Cardiac fibroblast (primary cell): ENCODE results near the gene DNAJC27.
A peak's percentile ranks its signal among the peaks of the same experiment; 100 is the strongest.

Experiments used
- DNase-seq, 2 donors: peaks; one replicate each; pipeline versions ENCODE4 v3.0.0 to v3.0.0-alpha.2; 2010; ENCODE audit warnings: low read depth in 2 of 2
- H3K4me3 ChIP-seq, 2 donors: replicated peaks in 1 of 2; 1 replicate in 1 of 2; 2 replicates in 1 of 2; pipeline ENCODE4 v1.5.1; 2011; ENCODE audit warnings: low read depth in 2 of 2, low read length in 2 of 2, mild to moderate bottlenecking in 2 of 2, moderate library complexity in 1 of 2
- CTCF ChIP-seq: IDR thresholded peaks from one replicate; pipeline ENCODE4 v1.5.1; 2011; ENCODE audit warnings: low read depth, mild to moderate bottlenecking, low read length, inconsistent platforms

Gene DNAJC27

GRCh38 chr2:24917731-24918325, 53.9 kb downstream of the DNAJC27 start:
- H3K4me3 ChIP-seq, result peak overlapping the region in 1 of 2 donors; percentile 8
- TF ChIP-seq CTCF, result no peak
- no peak for DNase-seq

- DNase-seq, result peak; percentile 33 to 38
- peak overlapping the region in 1 of 2 donors; percentile 18 for H3K4me3 ChIP-seq
- no peak for TF ChIP-seq CTCF
These were observed 54.7 kb downstream of the DNAJC27 start for GRCh38 chr2:24917086-24917485.

GRCh38 chr2:24915796-24916195, 56.0 kb downstream of the DNAJC27 start:
- peak; percentile 60 to 65 for DNase-seq
- TF ChIP-seq CTCF, result no peak
- no peak overlapping the region for H3K4me3 ChIP-seq

GRCh38 chr2:24915175-24915574, 56.6 kb downstream of the DNAJC27 start:
- no peak overlapping the region for H3K4me3 ChIP-seq
- TF ChIP-seq CTCF, result no peak
- DNase-seq, result no peak

GRCh38 chr2:24914713-24915112, 57.0 kb downstream of the DNAJC27 start:
- DNase-seq, result no peak
- H3K4me3 ChIP-seq, result no peak overlapping the region
- TF ChIP-seq CTCF, result no peak

- no peak for DNase-seq
- no peak for TF ChIP-seq CTCF
- H3K4me3 ChIP-seq, result no peak overlapping the region
These were observed 57.8 kb downstream of the DNAJC27 start for GRCh38 chr2:24913911-24914310.

- TF ChIP-seq CTCF, result no peak
- DNase-seq, result no peak
These were observed 58.8 kb downstream of the DNAJC27 start for GRCh38 chr2:24912986-24913385.

More at GRCh38 chr2:24912986-24913385, 58.8 kb downstream of the DNAJC27 start:
- H3K4me3 ChIP-seq, result no peak overlapping the region
